Astrocyte (in vitro differentiated cells and primary cell): ENCODE results near the gene ZMIZ1. TPM values are rescaled to one million over a fixed set of nuclear protein-coding genes. Genes with fewer than 3 reads are reported as not detected.

Experiments used
- DNase-seq: peaks from one replicate; pipeline ENCODE4 v3.0.0-alpha.2; 2010; ENCODE audit warnings: low read depth
- FAIRE-seq: peaks from 2 replicates; lab custom pipeline; 2011; peaks lifted over from hg19 to GRCh38; lab: Jason Lieb, UNC
- H2AFZ ChIP-seq: 2 replicates; pipeline ENCODE4 v1.6.0; 2012; ENCODE audit warnings: low read depth, low read length, inconsistent platforms
- H3K27ac ChIP-seq: 2 replicates; pipeline ENCODE4 v1.5.1; 2011; ENCODE audit warnings: low read depth, low read length, inconsistent platforms
- H3K27me3 ChIP-seq: 2 replicates; pipeline ENCODE4 v1.6.0; 2011; ENCODE audit warnings: low read length, inconsistent platforms; ENCODE audit not compliant: insufficient read depth
- H3K36me3 ChIP-seq: 2 replicates; pipeline ENCODE4 v1.5.1; 2011; ENCODE audit warnings: low read length, inconsistent platforms; ENCODE audit not compliant: insufficient read depth
- H3K4me1 ChIP-seq: 2 replicates; pipeline ENCODE4 v1.5.1; 2011; ENCODE audit warnings: low read length, inconsistent platforms; ENCODE audit not compliant: insufficient read depth
- H3K4me2 ChIP-seq: 2 replicates; pipeline ENCODE4 v1.6.0; 2012; ENCODE audit warnings: low read length, inconsistent platforms
- H3K4me3 ChIP-seq: 2 replicates; pipeline ENCODE4 v1.5.1; 2011; ENCODE audit warnings: low read depth, mild to moderate bottlenecking, low read length, inconsistent platforms; ENCODE audit not compliant: insufficient read depth
- H3K79me2 ChIP-seq: 2 replicates; pipeline ENCODE4 v1.6.0; 2012; ENCODE audit warnings: mild to moderate bottlenecking, low read length, inconsistent platforms; ENCODE audit not compliant: insufficient read depth
- H3K9ac ChIP-seq: 2 replicates; pipeline ENCODE4 v1.6.0; 2012; ENCODE audit warnings: mild to moderate bottlenecking, low read length, inconsistent platforms
- H3K9me3 ChIP-seq: 2 replicates; pipeline ENCODE4 v1.5.1; 2012; ENCODE audit warnings: low read depth, mild to moderate bottlenecking, low read length, inconsistent platforms; ENCODE audit not compliant: insufficient read depth
- H4K20me1 ChIP-seq: 2 replicates; pipeline ENCODE4 v1.6.0; 2012; ENCODE audit warnings: low read length, inconsistent platforms; ENCODE audit not compliant: insufficient read depth
- H3K27ac Mint-ChIP-seq: one replicate; pipeline ENCODE4 v1.8.0; 2021; ENCODE audit warnings: mild to moderate bottlenecking, mixed read lengths; ENCODE audit not compliant: unreplicated experiment
- H3K27me3 Mint-ChIP-seq: one replicate; pipeline ENCODE4 v1.8.0; 2021; ENCODE audit warnings: low read depth, mixed read lengths; ENCODE audit not compliant: unreplicated experiment
- H3K36me3 Mint-ChIP-seq: one replicate; pipeline ENCODE4 v1.8.0; 2021; ENCODE audit warnings: low read depth, mixed read lengths; ENCODE audit not compliant: unreplicated experiment
- H3K4me1 Mint-ChIP-seq: one replicate; pipeline ENCODE4 v1.8.0; 2021; ENCODE audit warnings: low read depth, mixed read lengths; ENCODE audit not compliant: unreplicated experiment
- H3K4me3 Mint-ChIP-seq: one replicate; pipeline ENCODE4 v1.8.0; 2021; ENCODE audit warnings: mild to moderate bottlenecking, moderate library complexity, mixed read lengths; ENCODE audit not compliant: unreplicated experiment
- H3K9me3 Mint-ChIP-seq: one replicate; pipeline ENCODE4 v1.8.0; 2021; ENCODE audit warnings: mild to moderate bottlenecking, mixed read lengths; ENCODE audit not compliant: unreplicated experiment
- EZH2 ChIP-seq: IDR thresholded peaks from 2 replicates; pipeline ENCODE4 v1.6.1; 2012; ENCODE audit warnings: mild to moderate bottlenecking, low read length, inconsistent platforms; ENCODE audit not compliant: insufficient read depth
- total RNA-seq: library from RNA; stranded (reverse); gene quantifications from 2 replicates; pipeline ENCODE4 v1.2.1, GENCODE V29; 2021
- TF ChIP-seq, protein P1 (sequence below): IDR thresholded peaks from 2 replicates; pipeline ENCODE4 v1.5.1; 2011; ENCODE audit warnings: low read depth, mild to moderate bottlenecking, inconsistent platforms, low read length, moderate library complexity; ENCODE audit not compliant: insufficient read depth

Gene ZMIZ1
- total RNA-seq, 1 donor from 2014 or later, result 45.5 TPM

DNA sequence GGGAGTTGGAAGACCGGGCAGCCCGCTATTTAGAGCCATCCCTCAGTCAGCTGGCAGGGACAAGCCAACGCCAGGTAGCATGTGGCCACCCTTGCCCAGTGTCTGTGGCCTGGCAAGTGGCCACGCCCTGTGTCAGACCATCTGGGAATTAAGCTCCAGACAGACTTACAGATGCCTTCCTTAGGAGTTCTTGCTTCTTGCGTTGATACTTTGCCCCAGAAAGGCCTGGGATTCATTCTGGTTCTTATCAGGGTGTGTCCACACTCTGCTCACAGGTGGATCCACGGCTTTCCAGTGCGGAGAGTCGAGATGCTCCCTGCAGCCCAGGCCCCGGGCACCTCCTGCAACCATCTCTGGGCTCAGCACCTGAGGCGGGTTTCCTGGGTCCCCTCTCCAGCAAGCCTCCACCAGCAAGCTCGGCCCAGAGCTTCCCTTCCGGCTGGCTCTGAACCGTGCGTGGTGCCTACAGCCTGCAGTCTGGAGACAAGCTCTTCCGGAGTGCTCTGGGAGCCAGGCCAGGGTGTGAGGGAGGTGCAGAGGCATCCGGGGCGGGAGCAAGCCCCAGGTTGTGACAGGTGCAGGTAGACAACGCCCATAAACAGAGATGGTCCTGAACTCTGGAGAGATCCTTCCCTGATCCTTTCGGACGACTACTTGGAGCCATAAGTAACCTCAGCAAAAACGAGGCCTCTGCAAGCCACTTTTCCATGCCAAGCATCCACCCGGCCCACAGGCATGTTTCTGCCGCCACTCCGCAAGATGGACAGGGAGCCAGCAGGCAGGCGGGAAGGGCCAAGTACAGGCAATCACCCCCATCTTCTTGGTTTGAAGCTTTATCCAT lies 246.2 kb downstream of the ZMIZ1 start:
- FAIRE-seq (no peak), DNase-seq (no peak)
- H3K36me3 ChIP-seq, result peaks cover 9% of the 10 kb centered on the region
- peaks cover 5% of the 10 kb centered on the region for H3K9me3 Mint-ChIP-seq
- no peak overlapping the region for H3K27ac ChIP-seq
- peaks cover 25% of the 10 kb centered on the region for H3K4me1 Mint-ChIP-seq
- H3K9me3 ChIP-seq, result no peaks in the 10 kb centered on the region
- H2AFZ ChIP-seq, result no peak overlapping the region
- no peak overlapping the region for H3K4me3 ChIP-seq
- peak overlapping the region; percentile 77 for H3K27ac Mint-ChIP-seq
- no peak overlapping the region for H3K4me3 Mint-ChIP-seq
- no peak for TF ChIP-seq EZH2
- TF ChIP-seq, protein P1, sequence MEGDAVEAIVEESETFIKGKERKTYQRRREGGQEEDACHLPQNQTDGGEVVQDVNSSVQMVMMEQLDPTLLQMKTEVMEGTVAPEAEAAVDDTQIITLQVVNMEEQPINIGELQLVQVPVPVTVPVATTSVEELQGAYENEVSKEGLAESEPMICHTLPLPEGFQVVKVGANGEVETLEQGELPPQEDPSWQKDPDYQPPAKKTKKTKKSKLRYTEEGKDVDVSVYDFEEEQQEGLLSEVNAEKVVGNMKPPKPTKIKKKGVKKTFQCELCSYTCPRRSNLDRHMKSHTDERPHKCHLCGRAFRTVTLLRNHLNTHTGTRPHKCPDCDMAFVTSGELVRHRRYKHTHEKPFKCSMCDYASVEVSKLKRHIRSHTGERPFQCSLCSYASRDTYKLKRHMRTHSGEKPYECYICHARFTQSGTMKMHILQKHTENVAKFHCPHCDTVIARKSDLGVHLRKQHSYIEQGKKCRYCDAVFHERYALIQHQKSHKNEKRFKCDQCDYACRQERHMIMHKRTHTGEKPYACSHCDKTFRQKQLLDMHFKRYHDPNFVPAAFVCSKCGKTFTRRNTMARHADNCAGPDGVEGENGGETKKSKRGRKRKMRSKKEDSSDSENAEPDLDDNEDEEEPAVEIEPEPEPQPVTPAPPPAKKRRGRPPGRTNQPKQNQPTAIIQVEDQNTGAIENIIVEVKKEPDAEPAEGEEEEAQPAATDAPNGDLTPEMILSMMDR, result no peak
- H3K4me2 ChIP-seq, result no peak overlapping the region
- peaks cover 17% of the 10 kb centered on the region for H3K36me3 Mint-ChIP-seq
- no peak overlapping the region for H3K9ac ChIP-seq
- peaks cover 3% of the 10 kb centered on the region for H3K79me2 ChIP-seq
- no peaks in the 10 kb centered on the region for H3K27me3 ChIP-seq
- peaks cover 50% of the 10 kb centered on the region for H4K20me1 ChIP-seq
- H3K4me1 ChIP-seq, result peaks cover 24% of the 10 kb centered on the region
- peaks cover 2% of the 10 kb centered on the region for H3K27me3 Mint-ChIP-seq

DNA sequence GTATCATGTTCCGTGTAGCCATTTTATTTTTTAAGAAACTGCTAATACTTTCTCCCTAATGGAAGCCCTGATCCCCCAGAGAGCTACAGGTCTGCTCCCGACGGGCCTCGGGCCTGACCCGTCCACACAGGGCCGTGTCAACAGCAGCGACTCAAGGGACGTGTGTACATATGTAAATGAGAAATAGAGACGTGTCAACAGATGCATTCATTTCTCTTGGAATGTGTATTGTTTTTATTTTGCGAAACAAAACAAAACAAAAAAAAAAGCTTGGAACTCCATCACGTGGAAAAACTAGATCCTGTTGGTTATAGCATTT lies 246.8 kb downstream of the ZMIZ1 start:
- peaks cover 16% of the 10 kb centered on the region for H3K36me3 Mint-ChIP-seq
- Histone ChIP-seq H3K27ac (no peak overlapping the region), H3K9ac (no peak overlapping the region), H3K79me2 (peaks cover 3% of the 10 kb centered on the region), H3K4me1 (peaks cover 26% of the 10 kb centered on the region), H3K4me2 (no peak overlapping the region), H4K20me1 (peaks cover 49% of the 10 kb centered on the region), H3K4me3 (no peak overlapping the region), H2AFZ (no peak overlapping the region), H3K27me3 (no peaks in the 10 kb centered on the region), H3K9me3 (no peaks in the 10 kb centered on the region), H3K36me3 (peaks cover 9% of the 10 kb centered on the region)
- no peak for TF ChIP-seq EZH2
- TF ChIP-seq, protein P1, result no peak
- peaks cover 25% of the 10 kb centered on the region for H3K4me1 Mint-ChIP-seq
- H3K9me3 Mint-ChIP-seq, result peaks cover 5% of the 10 kb centered on the region
- H3K4me3 Mint-ChIP-seq, result no peak overlapping the region
- no peak for DNase-seq
- peak overlapping the region; percentile 77 for H3K27ac Mint-ChIP-seq
- no peak for FAIRE-seq
- peaks cover 2% of the 10 kb centered on the region for H3K27me3 Mint-ChIP-seq
